Measurements from ENCODE around the gene COL7A1.
A peak's percentile ranks its signal among the peaks of the same experiment; 100 is the strongest.
"Not testable (repeated sequence)": the region's sequence is repeated elsewhere in the genome, so short reads cannot be mapped to it uniquely, and the experiment has no call there.

Gene COL7A1

DNA sequence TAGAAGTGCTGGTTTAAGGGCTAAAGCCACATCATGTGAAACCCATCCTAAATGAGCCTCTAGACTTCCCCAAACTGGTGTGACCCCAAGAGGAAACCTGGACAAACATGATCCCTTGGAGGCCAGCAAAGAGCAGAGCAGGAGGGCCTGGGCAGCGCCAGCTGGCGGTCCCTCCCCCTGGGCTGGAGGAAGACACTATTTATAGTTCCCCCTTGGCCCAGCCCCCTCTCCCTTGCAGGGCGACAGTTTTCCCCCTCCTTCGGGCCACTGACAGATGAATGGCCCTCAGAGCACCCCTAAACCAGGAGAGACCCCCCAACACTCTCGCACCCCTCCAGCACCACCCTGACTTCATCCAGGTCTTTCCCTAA, 34.5 kb downstream of the COL7A1 start:
- DNase-seq: no peak

DNA sequence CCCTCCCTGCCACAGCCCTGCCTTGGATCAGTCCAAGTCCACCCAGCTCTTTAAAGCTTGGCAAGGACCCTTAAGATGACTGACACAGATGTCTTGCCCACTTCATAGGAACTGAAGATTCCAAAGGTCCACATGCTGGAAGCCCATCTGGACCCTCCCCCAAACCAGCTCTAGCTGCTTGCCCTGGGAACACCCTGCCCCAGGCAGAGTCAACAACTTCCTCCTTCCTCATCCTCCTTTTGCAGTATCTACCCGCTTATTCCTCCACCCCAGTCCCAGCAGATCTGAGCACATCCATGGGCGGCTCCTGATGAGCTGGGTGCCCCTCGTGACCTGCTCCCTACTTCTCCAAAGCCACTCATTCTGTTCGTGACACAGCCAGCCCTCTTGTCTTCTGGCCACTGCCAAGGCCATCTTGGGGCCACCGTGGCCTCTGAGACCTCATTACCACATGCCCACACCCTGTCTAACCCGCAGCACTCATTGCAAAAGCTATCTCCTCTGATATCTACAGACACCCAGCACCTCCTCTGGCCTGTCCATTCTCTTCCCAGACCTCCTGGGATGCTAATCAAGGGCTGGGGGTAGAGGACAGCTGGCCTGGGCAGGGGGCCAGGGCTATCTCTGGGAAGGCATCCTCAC, 36.5 kb downstream of the COL7A1 start:
- DNase-seq: no peak

DNA sequence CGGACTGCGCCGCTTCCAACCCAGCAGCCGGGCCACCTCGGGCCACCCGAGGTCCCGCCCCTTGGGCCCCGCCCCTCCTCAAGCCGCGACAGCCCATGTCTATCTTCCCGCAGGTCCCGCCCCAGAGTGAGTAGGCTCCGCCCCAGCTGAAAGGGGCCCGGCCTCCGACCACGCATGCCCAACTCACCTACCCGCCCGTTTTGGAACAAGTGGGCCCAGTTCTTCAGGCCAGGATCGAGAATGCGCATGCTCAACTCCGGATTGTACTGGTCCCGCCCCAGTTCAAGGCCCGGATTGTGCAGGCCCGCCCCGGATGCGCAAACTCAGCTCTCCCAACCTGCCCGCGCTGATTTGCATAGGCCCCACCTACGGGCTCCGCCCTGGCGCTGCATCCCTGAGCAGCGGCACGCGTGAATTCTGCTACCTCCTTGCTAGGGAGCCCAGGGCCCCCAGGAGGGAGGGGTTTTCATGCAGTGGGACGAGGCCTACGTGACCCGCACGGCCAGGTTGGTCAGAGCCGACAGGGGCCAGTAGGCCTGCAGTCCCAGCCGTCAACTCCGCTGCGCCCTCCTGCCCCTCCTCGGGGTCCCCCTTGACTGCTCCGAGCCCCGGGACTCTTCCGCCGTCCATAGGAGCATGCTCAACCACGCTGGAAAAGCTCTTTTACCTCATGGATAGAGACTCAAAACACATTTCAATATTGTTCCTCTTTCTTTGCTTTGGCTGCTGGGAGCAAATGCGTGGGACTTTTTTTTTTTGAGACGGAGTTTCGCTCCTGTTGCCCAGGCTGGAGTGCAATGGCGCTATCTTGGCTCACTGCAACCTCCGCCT, 38.1 kb downstream of the COL7A1 start, which contains the start of gene PFKFB4:
PFKFB4 (minus strand) TSS at position 8 of the 831 bp plus-strand sequence. CDS start 26 bp downstream, outside the sequence.
- DNase-seq: peak; percentile 99

DNA sequence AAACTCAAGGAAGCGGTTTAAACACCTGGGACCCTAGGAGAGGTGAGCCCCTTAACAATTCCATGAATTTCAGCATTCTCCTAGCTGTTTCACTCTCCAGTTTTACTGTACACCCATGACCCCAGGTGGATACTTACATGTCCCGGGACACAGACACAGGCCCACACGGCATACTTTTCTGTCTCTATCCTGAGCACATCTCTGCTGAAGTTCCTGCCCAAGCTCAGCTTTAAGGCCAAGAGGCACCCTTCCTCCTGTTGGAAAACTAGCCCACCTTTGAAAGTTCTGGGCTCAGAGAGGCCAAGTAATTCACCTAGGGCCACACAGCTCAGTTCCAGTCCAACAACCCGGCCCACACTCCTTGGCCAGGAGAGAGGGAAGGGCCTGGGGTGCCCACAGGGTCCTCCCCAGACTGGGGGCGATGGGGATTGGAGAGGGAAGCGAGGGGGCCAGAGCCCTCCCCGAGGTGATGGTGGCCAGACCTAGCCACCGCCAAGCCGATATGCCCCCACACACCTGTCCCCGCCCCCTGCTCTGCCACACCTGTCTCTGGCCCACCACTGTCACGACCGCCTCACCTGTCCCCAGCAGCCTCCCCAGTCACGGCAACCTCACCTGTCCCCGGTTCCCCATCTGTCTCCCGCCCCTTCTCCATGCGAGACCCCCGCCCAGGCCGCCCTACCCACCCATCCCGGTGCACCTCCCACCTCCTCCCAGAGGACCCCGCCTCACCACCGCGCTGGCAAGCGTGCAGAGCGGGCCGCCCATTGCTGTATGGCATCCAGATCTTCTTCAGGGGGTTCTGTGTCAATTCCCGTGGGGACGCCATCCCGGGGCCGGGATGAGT, 39.0 kb downstream of the COL7A1 start:
- no peak for DNase-seq

DNA sequence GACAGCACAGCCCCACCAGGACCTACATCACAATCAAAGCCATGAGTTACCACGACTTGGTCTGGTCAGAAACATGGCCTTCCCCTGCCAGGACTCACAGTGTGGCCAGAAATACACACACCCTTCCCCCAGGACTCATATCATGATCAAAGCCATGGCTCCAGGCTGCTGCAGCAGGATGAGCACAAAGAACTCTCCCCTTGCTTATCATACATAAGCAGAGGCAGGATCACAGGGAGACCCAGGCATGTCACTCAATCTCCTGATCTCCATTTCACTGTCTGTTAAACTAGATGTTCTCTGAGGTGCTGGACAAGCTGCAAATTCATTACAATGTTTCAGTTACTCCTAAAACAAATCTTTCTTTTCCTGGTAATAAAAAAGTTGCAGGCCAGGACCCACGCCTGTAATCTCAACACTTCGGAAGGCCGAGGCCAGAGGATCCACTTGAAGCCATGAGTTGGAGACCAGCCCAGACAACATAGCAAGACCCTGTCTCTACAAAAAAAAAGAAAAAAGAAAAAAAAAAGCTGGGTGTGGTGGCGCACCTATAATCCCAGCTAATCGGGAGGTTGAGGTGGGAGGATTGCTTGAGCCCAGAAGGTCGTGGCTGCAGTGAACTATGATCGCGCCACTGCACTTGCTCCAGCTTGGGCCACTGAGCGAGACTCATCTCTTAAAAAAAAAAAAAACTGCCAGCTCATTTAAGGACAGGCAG, 39.7 kb downstream of the COL7A1 start:
- no peak for DNase-seq

DNA sequence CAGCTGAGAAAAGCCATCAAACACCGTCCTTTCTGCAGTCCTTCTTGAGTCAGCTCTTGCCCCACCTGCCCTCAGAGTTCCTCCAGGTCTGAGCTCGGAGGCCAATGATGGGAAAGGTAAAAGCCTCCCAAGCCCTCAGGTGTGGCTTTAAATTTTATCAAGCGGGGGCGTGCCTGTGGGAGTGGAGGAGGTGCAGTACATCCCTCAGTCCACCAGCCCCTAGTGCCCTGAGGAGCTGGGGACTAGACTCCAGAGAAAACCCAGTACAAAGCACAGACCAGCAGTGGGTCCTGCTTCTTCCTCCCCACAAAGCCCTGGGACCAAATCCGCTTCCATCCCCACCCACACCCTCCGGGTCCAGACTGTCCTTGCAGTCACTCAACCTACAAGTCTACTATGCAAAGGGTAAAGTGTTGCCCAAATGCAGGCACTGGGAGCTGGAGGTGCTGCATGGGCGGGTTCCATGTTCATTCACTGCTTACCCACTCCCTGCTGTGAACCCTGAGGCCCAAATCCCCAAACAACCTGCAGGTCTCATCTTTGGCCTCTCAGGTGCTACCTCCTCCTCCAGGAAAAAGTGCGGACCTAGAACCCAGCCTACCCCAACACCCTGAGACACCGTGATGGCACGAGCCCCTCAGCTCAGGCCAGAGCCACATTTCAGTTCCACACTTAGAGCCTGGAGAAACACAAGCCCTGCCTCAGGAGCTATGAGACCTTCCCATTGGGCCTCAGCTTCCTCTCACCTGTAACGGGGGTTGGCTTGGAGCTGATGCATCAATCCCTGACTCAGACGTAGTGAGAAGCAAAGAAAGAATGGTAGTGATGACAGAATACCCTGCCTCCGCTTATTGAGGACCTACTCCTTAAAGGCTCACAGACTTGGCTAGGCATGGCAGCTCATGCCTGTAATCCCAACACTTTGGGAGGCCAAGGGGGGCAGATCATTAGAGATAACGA, 41.0 kb downstream of the COL7A1 start:
- no peak for DNase-seq

DNA sequence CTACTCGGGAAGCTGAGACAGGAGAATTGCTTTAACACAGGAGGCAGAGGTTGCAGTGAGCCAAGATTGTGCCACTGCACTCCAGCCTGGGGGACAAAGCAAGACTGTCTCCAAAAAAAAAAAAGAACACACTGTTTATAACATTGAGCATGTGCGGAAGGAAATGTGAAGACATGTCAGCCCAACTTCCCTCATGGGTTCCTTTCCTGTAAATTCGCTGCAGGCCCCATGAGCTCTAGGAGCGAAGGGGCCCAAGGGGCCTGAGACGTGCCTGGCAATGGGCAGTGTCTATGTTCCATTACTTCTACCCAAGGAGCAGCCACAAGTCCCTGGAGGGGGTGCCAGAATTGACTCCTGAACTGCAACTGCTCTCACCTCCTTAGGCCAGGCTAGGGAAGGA, 41.8 kb downstream of the COL7A1 start:
- no peak for DNase-seq

DNA sequence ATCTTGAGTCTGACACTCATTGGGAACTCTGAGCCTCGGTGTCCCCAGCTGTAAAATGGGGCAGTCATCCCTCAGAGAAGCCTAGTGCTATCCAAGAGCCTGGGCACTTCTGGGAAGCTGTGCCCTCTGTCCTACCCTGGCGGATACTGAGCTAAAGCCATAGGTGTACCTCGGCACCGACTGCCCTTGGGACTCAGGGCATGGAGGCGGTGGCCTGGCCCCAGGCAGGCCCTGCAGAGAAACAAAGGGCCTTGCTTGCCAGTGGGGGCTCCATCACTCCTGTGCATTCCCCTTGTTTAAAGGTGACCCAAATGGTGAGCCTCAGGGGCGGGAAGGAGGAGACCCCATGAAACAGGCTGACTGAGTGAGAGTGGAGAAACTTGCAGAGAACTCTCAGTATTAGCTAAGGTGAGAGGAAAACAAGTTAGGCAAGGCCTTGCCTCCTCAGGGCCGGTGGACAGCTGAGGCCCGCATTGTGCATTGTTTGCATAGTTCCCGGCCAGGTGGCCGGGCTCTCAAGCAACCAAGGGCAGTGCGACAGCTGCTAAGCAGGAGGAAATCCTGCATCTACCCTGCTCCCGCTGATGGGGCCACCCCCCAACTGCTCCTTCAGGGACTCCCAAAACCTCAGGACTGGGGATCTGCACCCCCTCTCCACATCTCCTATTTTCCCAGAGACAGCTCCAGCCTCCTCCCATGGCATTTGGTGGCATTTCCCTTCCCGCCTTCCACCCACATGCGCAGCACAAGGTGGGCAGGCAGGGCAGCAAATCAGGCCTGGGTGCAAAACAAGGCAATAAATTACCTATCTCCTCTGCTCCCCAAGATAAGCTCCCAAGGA, 42.8 kb downstream of the COL7A1 start:
- DNase-seq: no peak

DNA sequence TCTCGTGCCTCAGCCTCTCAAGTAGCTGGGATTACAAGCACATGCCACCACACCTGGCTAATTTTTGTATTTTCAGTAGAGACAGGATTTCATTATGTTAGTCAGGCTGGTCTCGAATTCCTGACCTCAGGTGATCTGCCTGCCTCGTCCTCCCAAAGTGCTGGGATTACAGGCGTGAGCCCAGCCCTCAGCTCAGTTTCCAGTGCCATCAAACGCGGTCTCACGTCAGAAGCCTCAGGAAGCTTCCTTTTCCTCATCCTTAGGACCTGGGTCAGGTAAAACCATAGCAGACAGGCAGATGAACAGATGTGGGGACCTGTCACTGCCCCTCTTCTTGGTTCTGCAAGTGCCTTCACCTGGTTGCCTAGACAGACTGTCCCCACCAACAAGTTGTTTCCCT, 43.5 kb downstream of the COL7A1 start:
- DNase-seq: not testable (repeated sequence)

DNA sequence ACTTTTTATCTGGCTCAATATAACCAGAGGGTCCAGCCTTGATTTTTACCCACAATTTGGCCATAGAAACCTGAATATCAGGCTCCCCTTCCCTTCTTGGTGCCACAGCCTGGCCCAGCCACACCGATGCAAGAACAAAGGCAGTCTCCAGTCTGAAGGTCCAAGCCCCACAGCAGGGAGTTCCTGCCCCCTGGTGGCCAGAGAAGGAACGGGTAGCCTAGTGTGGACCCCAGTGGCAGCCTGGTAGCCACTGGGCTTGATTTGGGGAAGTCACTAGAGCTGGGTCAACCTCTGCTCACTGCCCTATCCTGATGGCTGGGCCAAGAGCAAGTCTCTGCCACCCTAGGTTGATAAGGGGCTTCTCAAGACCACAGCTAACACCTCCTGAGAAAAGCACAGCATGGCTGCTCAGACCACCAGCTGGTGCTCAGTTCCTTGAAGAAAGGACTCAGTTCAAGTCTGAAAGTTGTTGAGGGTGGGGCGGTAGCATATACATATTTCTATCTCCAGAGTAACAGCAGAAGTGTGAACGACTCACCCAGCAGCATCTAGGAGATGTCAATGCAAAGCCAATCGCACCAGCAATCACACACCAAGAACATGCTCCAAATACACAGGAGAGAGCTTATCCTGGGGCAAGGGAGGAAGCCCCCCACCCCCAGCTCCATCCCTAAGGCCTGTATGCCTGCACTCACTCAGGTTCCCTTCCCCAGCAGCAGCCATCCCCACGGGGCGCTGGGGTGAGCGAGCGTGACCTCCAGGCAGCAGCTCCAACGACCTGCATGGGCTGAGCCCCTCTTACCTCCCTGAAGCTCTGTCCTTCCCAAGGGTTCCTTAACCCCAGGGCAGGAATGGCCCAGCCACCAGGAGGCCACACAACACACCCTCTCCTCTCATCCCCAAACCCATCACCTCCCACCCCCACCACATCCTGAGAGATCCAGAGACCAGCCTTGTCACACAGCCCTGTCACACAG, 46.1 kb downstream of the COL7A1 start:
- DNase-seq: peak; percentile 86

DNA sequence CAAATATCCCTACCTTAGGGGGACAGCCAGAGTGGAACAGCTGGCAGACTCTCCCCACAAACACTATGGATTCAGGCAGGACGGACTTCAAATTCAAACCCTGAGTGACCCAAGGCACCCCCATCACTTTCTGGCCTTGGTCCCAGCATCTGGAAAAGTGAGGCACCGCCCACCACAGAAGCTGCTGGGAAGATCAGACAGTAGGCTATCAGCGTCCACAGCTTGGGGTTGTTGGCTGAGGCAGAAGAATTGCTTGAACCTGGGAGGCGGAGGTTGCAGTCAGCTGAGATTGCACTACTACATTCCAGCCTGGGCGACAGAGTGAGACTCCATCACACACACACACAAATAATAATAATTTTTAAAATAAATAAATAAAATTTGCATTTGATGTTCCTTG, 47.0 kb downstream of the COL7A1 start:
- DNase-seq: no peak

DNA sequence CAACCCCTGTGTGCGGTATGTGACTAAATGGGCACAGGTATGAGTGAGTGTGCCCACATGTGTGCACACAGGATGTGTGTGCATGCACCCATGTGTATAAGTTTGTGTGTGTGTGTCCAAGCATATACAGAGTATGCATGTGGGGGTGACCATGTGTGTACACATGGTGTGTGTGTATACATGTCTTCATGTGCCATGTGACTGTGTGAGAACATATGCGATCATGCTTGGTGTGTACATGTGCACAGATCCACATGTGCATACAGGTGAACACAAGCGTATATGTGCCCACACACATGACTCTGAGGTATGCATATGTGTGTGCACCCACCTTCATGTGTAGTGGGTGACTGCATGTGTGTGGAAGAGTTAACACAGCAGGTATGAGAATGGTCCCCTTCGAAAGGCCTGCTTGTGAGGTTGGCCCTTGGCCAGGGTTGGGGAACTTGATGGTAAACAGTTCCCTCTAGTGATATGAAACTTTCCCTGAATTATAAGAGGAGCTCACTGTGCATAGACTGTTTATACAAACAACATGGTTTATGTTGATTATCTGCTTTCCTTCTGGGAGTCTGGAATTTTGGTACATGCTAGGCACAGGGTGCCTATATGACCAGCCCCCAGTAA, 48.8 kb downstream of the COL7A1 start:
- DNase-seq: no peak

DNA sequence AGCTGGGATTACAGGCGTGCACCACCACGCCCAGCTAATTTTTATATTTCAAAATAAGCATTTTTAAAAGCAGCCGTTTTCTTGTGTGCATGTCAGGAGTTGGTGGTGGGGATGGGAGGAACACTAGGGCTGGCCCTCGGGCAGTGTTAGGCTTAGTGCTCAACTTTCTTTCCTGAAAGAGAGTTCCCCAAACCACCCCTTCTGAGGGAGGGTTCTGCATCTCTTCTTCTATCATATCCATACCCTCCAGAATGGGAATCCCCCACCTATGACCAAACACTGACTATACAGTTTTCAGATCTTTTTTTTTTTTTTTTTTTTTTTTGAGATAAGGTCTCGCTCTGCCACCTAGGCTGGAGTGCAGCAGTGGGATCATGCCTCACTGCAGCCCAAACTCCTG, 51.0 kb downstream of the COL7A1 start:
- no peak for DNase-seq

DNA sequence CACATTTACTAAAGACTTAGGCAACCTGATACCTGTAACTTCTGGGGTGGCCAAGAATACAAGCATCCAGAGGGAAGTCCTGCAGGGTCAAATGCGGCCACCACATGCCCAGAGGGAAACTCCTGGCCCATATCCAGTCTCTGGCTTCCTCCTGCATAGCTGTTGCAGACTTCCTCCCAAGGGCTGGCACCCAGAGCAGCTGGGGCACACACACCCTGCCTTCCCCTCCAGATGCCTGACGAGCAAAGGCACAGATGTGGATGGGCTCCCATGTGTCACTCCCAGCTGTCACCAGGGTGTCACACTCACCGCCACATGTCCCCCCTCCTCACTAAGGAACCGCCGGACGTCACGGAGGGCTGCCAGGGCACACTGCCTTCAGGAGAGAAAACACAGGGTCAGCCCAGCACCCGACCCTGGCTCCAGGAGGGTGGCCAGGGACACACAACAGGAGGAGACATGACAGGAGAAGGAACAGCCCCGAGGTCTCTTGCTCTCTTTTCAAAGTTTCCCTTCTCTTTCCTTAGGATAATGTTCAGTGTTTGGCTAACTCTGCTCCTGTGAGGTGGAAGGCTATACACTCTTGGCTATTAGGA, 51.8 kb downstream of the COL7A1 start:
- no peak for DNase-seq

DNA sequence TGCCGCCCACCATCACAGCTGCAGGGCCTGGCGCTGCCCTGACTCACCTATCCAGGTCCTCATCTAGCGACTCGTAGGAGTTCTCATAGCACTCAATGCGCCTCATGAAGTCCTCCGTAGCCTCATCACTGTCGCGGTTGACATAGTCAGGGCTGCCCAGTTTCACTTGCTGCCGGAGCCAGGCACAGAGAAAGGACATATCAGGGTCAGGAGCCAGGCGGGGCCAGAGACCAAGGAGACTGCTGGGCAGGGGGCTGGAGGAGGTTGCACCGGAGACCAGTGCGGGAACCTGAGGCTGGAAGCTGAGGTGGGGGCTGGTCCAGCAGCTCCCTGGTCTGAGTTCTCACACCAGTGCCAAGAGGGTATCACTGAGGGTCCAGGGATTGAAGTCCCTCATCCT, 56.7 kb downstream of the COL7A1 start:
- DNase-seq: no peak

DNA sequence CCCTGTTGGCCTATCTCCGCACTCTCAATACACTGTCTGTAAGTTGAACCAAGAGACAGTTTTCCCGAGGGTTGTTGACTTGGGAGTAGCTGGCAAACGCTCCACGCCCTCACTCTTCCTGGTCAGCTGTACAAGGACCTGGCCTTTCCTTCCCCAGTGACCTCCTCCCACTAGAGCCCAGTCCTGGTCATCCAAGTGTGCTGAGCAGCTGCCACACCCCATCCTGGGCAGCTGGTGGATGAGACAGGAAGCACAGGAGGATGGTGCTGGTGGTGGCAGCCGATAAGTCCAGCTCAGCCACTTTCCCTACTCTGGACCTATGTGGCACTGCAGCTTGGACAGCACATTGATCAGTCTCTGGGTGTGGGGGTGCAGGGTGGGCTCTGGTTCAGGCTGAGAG, 58.3 kb downstream of the COL7A1 start:
- DNase-seq: no peak

DNA sequence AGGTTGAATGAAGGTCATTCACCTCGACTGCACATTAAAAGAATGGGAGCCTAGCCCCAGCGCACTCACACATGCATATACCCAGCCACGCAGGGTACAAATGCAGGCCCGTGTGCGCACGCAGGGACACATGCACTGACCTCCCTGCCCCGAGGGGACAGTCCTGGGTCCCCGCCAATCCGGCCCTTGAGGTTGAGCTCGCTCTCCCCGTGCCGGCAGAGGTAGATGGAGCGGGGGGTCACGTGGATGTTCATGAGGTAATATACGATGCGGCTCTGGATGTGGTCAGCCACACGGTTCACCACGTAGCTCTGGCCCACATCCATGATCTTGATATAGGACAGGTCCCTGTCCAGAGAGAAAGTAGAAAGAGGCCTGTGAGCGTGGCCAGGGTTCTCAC, 59.0 kb downstream of the COL7A1 start:
- no peak for DNase-seq

DNA sequence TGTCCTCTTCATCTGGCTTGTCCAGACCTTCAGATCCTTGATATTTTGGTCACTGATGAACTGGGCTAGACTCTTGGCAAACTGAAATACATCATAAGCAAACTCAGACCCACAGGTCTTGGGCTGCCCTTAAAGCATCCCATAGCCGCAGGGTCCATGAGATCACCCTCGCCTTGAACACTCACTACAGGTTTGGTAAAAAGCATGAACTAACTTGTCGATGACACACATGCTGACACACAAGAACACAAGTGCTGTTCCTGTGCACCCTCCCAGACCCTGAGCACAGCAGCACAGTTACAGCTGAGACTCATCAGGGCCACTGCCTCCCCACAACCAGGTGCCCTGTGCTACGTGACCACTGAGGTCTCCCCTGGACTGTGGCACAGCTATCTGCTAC, 59.6 kb downstream of the COL7A1 start:
- no peak for DNase-seq

DNA sequence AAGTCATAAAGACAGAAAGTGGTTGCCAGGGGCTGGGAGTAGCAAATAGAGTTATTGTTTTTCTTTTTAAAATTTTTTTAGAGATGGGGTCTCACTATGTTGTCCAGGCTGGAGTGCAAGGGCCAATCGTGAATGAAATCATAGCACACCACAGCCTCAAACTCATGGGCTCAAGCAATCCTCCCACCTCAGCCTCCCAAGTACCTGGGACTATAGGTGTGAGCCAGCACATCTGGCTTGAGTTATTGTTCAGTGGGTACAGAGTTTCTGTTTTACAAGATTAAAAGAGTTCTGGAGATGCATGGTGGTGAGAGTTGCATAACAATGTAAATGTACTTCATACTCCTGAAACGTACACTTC, 62.2 kb downstream of the COL7A1 start:
- no peak for DNase-seq

Data from activated CD8-positive, alpha-beta memory T cell treated with anti-CD3 and anti-CD28 coated beads, Interleukin-2, amount 50 U/mL, for 4 hours (primary cell).